Stimulated activated CD8-positive, alpha-beta memory T cell treated with anti-CD3 and anti-CD28 coated beads, Interleukin-15, amount 100 ng/mL, for 24 hours (primary cell): ENCODE data around the gene MARCHF9.

Source experiments
- DNase-seq: peaks from one replicate; pipeline ENCODE4 v3.0.0-alpha.2; 2020; ENCODE audit warnings: low read depth

The MARCHF9 gene

GRCh38 chr12:57737467-57738460 is 17.1 kb upstream of the MARCHF9 start:
- no peak for DNase-seq

GRCh38 chr12:57738661-57739237 is 16.2 kb upstream of the MARCHF9 start, which contains the start of gene AGAP2:
TSS of gene AGAP2 (minus strand) at chr12:57738742. CDS start at chr12:57738246, 496 bp downstream.
- no peak for DNase-seq

DNA sequence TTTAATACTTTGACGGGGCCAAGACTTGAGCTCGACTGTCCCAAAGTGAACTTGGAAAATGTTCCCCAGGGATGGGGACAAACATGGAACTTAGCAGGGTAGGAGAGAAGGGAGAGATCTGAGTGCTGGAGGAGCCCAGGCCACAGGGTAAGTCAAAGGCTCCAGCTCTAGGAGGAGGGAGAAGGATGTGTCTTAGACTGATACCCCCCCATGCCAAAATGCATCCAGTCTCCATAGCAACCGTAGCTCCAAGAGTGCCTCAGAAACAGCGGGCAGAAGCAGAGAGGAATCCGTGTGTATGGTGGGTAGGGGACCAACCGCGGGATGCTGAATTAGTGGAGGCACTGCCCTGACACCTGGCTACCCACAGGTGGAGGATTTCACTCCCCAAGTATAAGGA is 15.5 kb upstream of the MARCHF9 start:
- no peak for DNase-seq

DNA sequence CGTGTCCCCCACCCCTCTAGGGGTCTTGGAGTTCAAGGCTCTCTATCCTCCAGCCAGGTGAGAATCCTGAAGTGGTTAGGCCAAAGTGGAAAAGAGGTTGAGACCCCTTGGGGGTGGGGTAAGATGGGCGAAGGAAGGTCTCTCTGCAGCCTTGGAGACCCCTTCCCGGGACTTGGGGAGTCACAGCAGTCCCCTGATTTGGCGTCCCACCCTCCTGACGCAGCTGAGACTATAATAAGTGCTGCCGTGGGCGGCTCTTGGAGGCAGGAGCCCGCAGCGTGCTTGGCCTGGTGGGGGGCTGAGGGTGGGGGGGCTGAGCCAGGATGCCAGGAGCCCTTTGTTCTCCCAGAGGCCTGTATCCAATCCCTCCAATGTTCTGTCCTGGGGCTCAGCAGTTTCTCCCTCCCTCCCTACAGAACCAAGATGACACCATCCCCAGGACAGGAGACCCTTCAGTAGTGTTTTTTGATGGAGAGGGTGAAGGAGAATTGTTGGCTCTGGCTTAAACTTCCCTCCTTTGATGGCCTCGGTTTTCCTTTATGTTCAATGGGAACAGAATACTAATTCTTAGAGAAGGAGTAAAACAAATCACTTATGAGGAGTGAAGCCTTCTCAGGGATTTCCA is 14.9 kb upstream of the MARCHF9 start:
- DNase-seq = no peak

GRCh38 chr12:57740656-57741412 is 14.1 kb upstream of the MARCHF9 start:
- DNase-seq = no peak

DNA sequence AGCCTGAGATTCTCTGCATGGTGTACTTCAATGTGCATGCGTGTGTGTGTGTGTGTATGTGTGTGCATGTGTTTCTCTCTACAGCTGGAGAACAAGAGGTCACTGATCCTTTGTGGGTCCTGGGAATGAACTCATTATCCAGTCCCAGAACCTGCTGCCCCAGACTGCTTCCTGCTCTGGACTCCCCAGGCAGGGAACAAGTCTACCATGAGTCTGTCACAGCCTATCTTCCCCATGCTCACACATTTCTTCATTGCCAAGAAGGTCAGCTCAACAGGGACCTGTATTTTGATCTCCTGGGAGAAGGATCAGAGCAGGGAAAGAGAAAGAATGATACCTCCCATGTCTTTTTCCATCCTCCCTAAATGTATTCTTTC is 13.5 kb upstream of the MARCHF9 start:
- no peak for DNase-seq

GRCh38 chr12:57741844-57742738 is 12.8 kb upstream of the MARCHF9 start:
- no peak for DNase-seq

DNA sequence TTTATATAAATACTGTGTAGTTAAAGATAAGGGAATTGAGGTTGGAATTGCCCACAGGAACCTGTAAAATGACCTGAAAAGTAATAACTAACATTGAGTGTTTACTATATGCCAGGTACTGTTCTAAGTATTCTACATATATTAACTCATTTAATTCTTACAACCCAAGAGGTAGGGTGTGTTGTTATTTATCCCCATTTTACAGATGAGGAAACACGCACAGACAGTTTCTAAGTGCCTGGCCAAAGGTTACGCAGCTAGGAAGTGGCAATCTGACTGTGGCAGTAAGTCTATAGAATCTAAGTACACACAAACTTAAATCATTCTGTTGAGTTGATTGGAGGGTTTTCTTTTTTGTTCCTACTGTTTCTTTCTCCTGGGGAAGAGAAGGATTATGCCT is 11.1 kb upstream of the MARCHF9 start:
- DNase-seq = no peak

- no peak for DNase-seq
These were observed 10.6 kb upstream of the MARCHF9 start for GRCh38 chr12:57744194-57744776.

DNA sequence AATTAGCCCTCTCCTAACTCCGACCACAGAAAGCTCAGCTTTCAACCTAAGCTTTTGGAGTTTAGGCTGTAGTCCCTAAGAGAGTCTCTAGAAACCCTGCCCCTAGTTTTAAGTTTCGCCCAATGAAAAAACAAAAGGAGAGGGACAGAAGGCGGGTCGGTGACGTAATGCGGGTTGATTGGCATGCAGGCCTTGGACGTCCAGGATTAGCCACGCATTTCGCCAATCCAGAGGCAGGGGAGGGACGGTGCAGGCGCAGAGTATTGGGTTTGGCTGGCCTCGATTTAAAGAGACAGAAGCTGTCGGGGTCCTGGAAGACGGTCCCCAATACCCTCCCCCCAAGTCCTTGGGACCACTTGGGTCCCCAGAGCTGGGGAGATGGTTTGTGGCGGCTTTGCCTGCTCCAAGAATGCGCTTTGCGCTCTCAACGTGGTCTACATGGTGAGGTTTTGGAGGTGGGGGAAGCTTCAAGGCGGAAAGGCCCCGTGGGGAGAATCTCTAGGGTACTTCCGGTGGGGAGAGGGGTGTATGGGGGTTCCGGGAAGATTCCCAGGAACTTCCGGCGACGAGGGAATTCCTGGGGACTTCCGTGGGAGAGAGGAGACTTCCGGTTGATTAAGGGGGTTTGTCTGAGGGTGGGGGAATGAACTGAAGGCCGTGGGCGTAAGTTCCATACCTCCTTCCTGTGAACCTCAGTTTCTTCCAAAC is 10.0 kb upstream of the MARCHF9 start, which contains the start of gene TSPAN31:
Gene TSPAN31 (plus strand): TSS at position 263 of the 708 bp plus-strand sequence. CDS start 116 bp downstream, at position 379.
- peak; percentile 81 for DNase-seq

DNA sequence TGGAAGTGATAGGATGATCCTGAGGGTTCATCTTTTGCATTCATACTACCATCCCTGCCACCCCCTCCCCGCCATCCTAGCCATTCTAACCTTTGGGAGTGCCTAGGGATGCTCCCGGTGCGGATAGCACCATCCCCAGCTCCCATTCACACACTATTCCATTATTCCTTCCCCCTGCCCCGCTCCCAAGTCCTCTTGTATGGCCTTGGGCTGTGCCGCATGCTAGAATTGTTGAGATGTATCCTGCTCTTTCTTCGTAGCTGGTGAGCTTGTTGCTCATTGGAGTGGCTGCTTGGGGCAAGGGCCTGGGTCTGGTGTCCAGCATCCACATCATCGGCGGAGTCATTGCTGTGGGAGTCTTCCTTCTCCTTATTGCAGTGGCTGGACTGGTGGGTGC is 9.4 kb upstream of the MARCHF9 start:
- DNase-seq = no peak

- no peak for DNase-seq
These were observed 8.9 kb upstream of the MARCHF9 start for GRCh38 chr12:57746025-57746424.

DNA sequence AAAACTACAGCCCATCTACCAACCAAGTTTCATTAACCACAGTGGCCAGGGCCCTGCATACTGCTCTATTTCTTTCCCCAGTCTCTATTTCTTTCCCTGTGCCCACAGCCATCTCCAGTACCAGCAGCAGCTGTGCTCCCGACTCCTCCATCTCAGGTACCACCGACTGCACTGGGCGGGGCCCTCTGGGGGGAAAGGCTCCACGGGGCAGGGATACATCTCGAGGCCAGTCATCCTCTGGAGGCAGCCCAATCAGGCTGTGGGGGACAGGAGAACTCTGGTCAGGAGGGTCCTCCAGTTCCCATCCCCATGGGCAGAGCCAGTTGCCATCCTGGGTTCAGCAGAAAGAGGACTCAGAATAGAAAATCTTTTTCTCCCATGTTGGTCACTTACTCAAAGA is 5.8 kb upstream of the MARCHF9 start:
- no peak for DNase-seq

DNA sequence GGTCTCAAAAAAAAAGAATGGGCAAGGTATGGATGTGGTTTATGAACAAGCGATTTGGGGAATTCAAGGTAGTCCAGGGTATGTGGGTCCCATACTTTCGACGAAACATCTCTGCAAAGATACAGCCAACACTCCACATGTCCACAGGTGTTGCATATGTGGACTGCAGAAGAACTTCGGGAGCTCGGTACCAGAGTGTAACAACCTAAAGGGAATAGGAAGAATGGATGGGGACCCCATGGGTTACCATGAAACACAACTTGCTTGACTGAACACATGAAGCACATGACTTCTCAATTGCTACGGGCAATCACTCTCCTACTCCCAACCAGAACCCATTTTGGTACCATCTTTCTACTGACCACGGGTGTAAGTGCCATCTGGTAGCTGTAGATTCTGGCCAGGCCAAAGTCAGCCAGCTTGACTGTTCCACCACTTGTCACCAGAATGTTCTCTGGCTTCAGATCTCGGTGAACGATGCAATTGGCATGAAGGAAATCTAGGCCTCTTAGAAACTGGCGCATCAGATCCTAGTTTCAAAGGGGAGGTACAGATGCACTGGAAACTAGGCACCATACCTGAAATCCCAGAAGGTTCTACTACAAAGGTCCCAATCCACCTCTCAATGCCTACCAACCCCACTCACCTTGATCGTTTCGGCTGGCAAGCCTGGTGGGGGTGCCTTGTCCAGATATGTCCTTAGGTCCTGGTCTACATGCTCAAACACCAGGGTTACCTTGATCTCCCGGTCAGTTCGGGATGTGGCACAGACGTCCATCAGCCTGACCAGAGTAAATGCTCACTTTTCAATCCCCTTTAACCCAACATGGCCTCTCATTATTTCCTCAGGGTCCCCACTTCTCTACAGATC is 4.1 kb upstream of the MARCHF9 start:
- no peak for DNase-seq

DNA sequence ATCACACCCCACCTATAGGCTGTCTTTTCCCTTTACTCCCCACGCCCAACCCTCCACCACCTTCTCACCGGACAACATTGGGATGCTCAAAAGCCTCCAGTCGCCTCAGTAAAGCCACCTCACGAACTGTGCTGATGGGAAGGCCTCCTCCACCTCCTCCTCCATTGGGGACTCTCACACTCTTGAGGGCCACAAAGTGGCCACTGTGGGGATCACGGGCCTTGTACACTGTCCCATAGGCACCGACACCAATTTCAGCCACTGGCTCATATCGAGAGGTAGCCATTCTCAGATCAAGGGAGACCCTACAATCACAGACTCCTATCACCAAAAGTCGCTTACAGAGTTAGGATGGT is 3.5 kb upstream of the MARCHF9 start:
- no peak for DNase-seq

- peak; percentile 94 for DNase-seq
These were observed 2.9 kb upstream of the MARCHF9 start, which contains the start of gene CDK4 for GRCh38 chr12:57751788-57752667. TSS of gene CDK4 (minus strand) at chr12:57752310. CDS start at chr12:57751717, 593 bp downstream.

GRCh38 chr12:57752668-57753000 is 2.3 kb upstream of the MARCHF9 start:
- DNase-seq = no peak

DNA sequence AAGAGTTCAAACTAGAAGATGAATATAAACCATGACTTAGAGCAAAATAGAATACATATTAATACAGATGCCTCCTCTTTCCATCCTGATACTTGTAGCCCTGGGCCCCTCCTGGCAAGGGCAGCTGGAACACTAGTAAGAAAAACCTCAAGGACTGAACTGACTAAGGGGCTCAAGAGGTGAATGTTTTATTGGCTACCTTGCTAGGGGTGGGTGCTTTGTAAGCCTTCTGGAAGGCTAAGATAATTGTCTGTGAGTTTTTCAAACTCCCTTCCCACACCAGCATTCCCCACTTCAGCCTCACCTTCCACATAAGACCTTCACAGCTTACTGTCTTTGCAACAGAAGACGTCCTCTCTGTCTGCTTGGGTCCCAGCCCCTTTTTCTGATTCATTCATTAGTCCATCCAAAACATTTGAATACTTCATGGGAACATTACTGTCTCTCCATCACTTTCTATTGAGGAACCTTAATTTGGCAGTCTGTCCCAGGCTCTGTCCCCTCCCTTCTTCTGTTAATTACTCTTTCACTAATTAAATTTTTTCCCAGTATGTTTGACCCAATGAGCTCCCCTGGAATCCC is 1.1 kb upstream of the MARCHF9 start:
- no peak for DNase-seq
